ENCODE results near the gene KRTAP10-3.
"Not testable (repeated sequence)": the region's sequence is repeated elsewhere in the genome, so short reads cannot be mapped to it uniquely, and the experiment has no call there.

KRTAP10-3 gene

DNA sequence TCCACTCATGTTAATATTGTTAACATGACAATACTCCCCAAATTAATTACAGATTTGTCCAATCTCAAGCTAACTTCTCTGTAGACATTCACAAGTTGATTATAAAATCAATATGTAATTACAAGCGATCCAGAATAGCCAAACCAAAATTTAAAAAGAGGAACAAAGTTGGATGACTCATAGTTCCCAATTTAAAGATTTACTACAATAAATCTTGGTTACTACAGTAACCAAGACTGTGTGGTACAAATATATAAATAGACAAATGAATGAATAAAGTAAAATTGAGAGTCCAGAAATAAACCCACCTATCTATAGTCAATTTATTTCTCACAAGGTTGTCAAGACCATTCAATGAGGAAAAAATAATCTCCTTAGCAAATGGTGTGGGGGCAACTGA is 7.8 kb upstream of the KRTAP10-3 start:
- no peak for TF ChIP-seq CTCF (conservative IDR thresholded peaks at IDR 0.05; ENCODE audit: low read depth, low read length)
- DNase-seq (ENCODE audit: low read depth) = no peak

DNA sequence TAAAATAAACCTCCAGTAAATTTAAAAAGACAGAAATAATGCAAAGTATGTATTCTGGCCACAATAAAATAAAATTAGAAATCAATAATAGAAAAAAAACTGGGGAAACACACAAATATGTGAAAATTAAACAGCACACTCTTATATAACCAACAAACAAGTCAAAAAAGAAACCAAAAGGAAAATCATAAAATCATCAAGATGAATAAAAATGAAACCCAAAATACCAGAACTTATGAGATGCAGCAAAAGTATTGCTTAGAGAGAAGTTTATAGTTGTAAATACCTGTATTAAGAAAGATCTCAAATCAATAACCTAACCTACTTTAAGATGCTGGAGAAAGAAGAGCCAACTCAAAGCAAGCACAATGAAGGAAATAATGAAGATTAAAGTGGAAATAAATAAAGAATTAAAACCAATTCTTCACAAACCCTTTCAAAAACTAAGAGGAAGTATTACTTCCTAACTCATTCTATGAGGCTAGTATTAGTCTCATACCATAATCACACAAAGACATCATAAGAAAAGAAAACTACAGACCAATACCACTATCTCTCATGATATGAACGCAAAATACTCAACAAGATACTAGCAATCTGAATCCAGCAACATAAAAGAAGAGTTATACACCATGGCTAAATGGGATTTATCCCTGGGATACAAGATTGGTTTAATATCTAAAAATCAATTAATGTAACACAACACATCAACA is 6.4 kb upstream of the KRTAP10-3 start:
- no peak for TF ChIP-seq CTCF (conservative IDR thresholded peaks at IDR 0.05; ENCODE audit: low read depth, low read length)
- no peak overlapping the region for H3K4me3 ChIP-seq (ENCODE audit: low read length)
- no peak for DNase-seq (ENCODE audit: low read depth)

More for the DNA sequence above, 7.8 kb upstream of the KRTAP10-3 start:
- H3K4me3 ChIP-seq (ENCODE audit: low read length) = no peak overlapping the region

GRCh38 chr21:44564099-44564498 is 5.5 kb upstream of the KRTAP10-3 start:
- no peak for DNase-seq (ENCODE audit: low read depth)
- H3K4me3 ChIP-seq (ENCODE audit: low read length) = no peak overlapping the region
- TF ChIP-seq CTCF (conservative IDR thresholded peaks at IDR 0.05; ENCODE audit: low read depth, low read length) = no peak

GRCh38 chr21:44558329-44558675 is 293 bp downstream of the KRTAP10-3 start:
- not testable (repeated sequence) for DNase-seq (ENCODE audit: low read depth); H3K4me3 ChIP-seq (ENCODE audit: low read length)

- no peak overlapping the region for H3K4me3 ChIP-seq (ENCODE audit: low read length)
- no peak for DNase-seq (ENCODE audit: low read depth)
- no peak for TF ChIP-seq CTCF (conservative IDR thresholded peaks at IDR 0.05; ENCODE audit: low read depth, low read length)
Observed at GRCh38 chr21:44557491-44558328, 885 bp downstream of the KRTAP10-3 start.

DNA sequence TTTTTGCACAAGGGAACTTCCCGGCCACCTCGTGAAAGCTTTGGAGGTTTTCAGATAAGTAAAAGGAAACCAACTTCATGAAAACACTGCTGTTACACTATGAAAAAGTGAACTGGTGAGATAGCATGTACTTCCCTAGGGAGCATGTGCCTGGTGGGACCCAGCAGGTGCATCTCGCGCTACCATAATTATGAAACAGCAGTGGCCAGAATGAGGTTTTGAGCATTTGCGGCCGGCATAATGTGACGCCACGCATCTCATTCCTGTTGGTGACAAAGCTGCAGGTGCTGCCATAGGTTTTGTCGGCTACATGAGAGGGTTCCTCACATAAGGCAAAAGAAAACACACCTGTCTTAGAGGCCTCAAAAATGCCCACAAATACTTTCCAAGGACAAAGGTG is 1.7 kb downstream of the KRTAP10-3 start:
- no peak overlapping the region for H3K4me3 ChIP-seq (ENCODE audit: low read length)
- no peak for DNase-seq (ENCODE audit: low read depth)
- TF ChIP-seq CTCF (conservative IDR thresholded peaks at IDR 0.05; ENCODE audit: low read depth, low read length) = no peak

DNA sequence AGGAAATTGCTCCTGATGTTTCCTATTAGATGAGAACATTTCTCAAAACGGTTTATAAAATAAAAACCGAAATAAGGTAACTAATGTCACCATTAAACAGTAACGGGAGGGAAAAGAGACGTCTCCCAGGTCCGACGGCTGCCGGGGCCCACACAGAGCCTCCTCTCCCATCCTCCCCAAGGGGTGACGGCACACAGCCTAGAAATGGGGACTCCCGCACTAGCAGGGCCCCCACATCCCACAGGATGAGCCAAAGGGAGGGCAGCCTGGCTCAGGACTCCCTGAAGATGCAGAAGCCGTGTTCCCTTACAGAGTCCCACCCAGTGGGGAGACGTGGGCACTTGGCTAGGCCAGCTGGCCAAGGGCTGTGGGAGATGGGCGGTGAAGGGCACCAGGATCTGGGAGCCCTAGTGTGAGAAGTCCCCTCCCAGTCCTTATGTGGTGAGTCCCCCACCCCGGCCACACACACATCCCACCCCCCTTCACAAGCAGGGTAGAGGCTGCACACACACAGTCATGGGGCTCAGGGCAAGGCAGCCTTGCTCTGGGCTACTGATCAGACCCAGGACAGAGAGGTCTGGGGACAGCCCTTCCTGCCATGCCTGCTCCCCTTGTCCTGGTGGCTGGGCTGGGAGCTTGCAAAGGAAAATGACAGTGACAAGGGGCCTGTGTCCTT is 3.3 kb downstream of the KRTAP10-3 start:
- no peak for TF ChIP-seq CTCF (conservative IDR thresholded peaks at IDR 0.05; ENCODE audit: low read depth, low read length)
- H3K4me3 ChIP-seq (ENCODE audit: low read length) = no peak overlapping the region
- DNase-seq (ENCODE audit: low read depth) = no peak

All from retinal pigment epithelial cell (primary cell).